ENCODE data around the gene AFAP1L2. TPM values are rescaled to one million over a fixed set of nuclear protein-coding genes. Genes with fewer than 3 reads are reported as not detected.

AFAP1L2 gene
- total RNA-seq, 2 donors from 2014 or later: 1.8 to 3.0 TPM

DNA sequence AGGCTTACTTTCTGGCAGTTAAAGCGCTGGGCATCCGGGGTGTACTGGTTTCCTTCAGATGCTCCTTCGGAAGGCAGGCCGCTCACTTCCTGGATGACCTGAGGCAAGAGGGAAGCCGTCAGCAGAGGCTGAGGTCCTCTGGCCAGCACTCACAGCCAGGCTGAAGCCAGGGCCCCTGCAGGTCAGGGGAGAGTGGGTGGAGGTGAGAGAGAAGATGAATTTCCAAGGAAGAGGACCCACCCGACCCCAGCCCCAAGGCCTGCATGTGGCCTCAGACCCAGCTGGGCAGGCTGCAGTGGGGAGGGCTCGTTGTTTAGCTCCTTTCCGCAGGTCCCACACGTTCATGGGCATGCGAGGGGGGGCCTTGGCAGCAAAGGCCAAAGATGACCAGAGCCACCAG lies 94.0 kb downstream of the AFAP1L2 start:
- H3K4me3 Mint-ChIP-seq: no peak overlapping the region
- no peaks in the 10 kb centered on the region for H3K36me3 Mint-ChIP-seq (ENCODE audit: low read depth)
- H3K4me1 Mint-ChIP-seq: no peaks in the 10 kb centered on the region
- ATAC-seq (no peak), DNase-seq (no peak)
- H3K27ac Mint-ChIP-seq: no peak overlapping the region
- H3K27me3 Mint-ChIP-seq: peaks cover 5% of the 10 kb centered on the region
- no peaks in the 10 kb centered on the region for H3K9me3 ChIP-seq (ENCODE audit: control insufficient read depth, low read length, poor library complexity, severe bottlenecking)

GRCh38 chr10:114309364-114309651 lies 95.0 kb downstream of the AFAP1L2 start:
- Mint-ChIP-seq H3K27ac (no peak overlapping the region), H3K36me3 (ENCODE audit: low read depth) (no peaks in the 10 kb centered on the region), H3K27me3 (peaks cover 3% of the 10 kb centered on the region), H3K4me3 (no peak overlapping the region), H3K4me1 (peaks cover 4% of the 10 kb centered on the region)
- ATAC-seq (no peak), DNase-seq (no peak)
- H3K9me3 ChIP-seq (ENCODE audit: control insufficient read depth, low read length, poor library complexity, severe bottlenecking): no peaks in the 10 kb centered on the region

DNA sequence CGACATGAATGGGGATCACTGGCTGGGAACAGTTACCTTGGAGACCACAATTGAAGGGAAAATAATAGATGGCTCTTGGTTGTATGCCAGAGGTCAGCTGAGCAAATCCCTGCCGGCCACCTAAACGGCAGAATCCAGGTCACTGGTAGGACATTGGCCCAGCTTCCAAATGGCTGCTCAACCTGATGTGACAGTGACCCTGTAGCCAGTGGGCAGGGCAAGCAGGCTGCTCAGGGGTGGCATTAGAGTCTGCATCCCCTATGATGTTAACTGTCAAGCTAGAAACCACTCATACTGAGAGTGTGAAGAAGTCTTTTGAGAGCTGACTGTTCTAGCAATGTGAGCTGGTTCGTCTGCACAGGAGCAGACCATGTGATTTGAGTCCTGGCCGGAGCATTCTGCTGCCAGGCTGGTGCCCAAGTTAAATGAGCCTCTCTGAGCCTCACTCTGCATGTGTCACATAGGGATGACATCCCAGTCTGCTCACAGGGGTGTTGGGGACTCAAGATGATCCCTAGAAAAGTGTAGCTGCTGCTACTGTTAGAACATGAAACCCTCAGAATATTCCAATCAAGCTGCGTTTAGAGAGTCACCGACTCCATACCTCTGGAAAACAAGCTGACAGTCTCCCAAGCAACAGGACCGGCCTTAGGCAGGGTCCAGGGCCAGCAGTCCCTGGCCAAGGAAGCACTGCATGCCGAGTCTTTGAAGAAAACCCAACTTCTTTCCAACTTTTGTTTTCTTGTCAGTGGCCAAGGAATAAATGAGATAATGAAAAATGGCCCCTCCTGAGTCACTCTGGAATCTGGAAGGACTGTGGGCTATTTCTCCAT lies 95.6 kb downstream of the AFAP1L2 start:
- Mint-ChIP-seq H3K4me1 (peaks cover 10% of the 10 kb centered on the region), H3K27me3 (no peaks in the 10 kb centered on the region), H3K36me3 (ENCODE audit: low read depth) (no peaks in the 10 kb centered on the region), H3K27ac (no peak overlapping the region), H3K4me3 (no peak overlapping the region)
- H3K9me3 ChIP-seq (ENCODE audit: control insufficient read depth, low read length, poor library complexity, severe bottlenecking): no peaks in the 10 kb centered on the region
- DNase-seq (no peak), ATAC-seq (no peak)

DNA sequence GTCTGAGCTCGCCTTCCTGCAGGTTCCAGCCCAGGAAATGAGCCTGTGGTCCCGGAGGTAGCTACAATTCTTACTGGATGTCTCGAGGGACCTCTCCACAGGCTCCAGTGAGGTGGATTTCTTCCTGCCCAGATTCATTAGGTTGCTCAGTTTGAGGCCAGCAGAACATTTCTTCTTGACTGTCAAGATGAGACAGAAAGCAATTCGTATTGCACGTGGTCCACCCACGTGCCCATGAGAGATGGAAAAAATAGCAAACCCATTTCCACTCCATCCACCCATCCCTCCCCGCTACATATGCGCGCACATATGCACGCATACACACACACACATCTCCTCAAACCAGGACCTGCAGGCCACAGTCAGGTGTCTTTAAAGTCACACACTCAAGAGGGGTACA lies 96.6 kb downstream of the AFAP1L2 start:
- H3K36me3 Mint-ChIP-seq (ENCODE audit: low read depth): no peaks in the 10 kb centered on the region
- H3K4me1 Mint-ChIP-seq: peaks cover 12% of the 10 kb centered on the region
- H3K4me3 Mint-ChIP-seq: no peak overlapping the region
- no peak overlapping the region for H3K27ac Mint-ChIP-seq
- no peaks in the 10 kb centered on the region for H3K9me3 ChIP-seq (ENCODE audit: control insufficient read depth, low read length, poor library complexity, severe bottlenecking)
- H3K27me3 Mint-ChIP-seq: no peaks in the 10 kb centered on the region
- DNase-seq (no peak), ATAC-seq (no peak)

- ATAC-seq: no peak
- no peak for DNase-seq
- peaks cover 15% of the 10 kb centered on the region for H3K4me1 Mint-ChIP-seq
- H3K27me3 Mint-ChIP-seq: no peaks in the 10 kb centered on the region
- no peaks in the 10 kb centered on the region for H3K9me3 ChIP-seq (ENCODE audit: control insufficient read depth, low read length, poor library complexity, severe bottlenecking)
- H3K4me3 Mint-ChIP-seq: peak overlapping the region; percentile 21
- no peak overlapping the region for H3K27ac Mint-ChIP-seq
- H3K36me3 Mint-ChIP-seq (ENCODE audit: low read depth): no peaks in the 10 kb centered on the region
Measured at GRCh38 chr10:114306116-114306973, 98.0 kb downstream of the AFAP1L2 start.

GRCh38 chr10:114305521-114305925 lies 98.8 kb downstream of the AFAP1L2 start:
- Mint-ChIP-seq H3K27me3 (no peaks in the 10 kb centered on the region), H3K4me1 (peaks cover 15% of the 10 kb centered on the region), H3K36me3 (ENCODE audit: low read depth) (no peaks in the 10 kb centered on the region), H3K27ac (no peak overlapping the region), H3K4me3 (peak overlapping the region; percentile 92)
- no peaks in the 10 kb centered on the region for H3K9me3 ChIP-seq (ENCODE audit: control insufficient read depth, low read length, poor library complexity, severe bottlenecking)
- no peak for ATAC-seq
- DNase-seq: no peak

DNA sequence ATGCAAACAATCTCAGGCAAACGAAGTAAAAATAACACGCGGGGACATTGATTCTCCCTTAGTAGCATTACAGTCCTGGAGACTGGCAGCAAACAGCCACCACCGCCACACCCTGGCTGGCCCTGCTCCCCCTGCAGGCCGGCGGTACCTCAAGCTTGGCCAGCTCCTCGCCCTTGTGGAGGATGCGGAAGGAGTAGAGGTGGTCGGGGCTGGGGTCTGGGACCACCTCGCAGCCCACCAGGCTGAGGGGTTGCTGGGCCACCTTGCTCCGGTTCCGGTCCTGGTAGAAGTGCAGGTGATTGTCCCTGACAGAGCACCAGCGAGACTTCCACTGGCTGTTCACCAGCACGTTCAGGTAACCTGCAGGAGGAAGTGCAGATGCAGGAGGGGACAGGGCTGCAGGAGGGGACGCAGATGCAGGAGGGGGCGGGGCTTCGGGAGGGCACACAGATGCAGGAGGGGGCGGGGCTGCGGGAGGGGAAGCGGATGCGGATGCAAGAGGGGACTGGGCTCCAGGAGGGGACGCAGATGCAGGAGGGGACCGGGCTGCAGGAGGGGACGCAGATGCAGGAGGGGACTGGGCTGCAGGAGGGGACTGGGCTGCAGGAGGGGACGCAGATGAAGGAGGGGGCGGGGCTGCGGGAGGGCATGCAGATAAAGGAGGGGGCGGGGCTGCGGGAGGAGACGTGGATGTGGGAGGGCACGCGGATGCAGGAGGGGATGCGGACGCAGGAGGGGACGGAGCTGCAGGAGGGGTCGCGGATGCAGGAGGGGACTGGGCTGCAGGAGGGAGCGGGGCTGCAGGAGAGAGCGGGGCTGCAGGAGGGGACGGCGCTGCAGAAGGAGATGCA lies 99.5 kb downstream of the AFAP1L2 start:
- Mint-ChIP-seq H3K27ac (peak overlapping the region; percentile 80), H3K4me3 (peak overlapping the region; percentile 92), H3K36me3 (ENCODE audit: low read depth) (no peaks in the 10 kb centered on the region), H3K4me1 (peaks cover 15% of the 10 kb centered on the region), H3K27me3 (no peaks in the 10 kb centered on the region)
- H3K9me3 ChIP-seq (ENCODE audit: control insufficient read depth, low read length, poor library complexity, severe bottlenecking): no peaks in the 10 kb centered on the region
- ATAC-seq (peak; percentile 80), DNase-seq (peak; percentile 30 to 53 (median 42))

- peaks cover 15% of the 10 kb centered on the region for H3K4me1 Mint-ChIP-seq
- H3K4me3 Mint-ChIP-seq: peak overlapping the region; percentile 92
- peak; percentile 19 to 29 (median 25) for DNase-seq
- no peaks in the 10 kb centered on the region for H3K9me3 ChIP-seq (ENCODE audit: control insufficient read depth, low read length, poor library complexity, severe bottlenecking)
- H3K27me3 Mint-ChIP-seq: no peaks in the 10 kb centered on the region
- ATAC-seq: peak; percentile 55
- H3K36me3 Mint-ChIP-seq (ENCODE audit: low read depth): peaks cover under 1% of the 10 kb centered on the region
- peak overlapping the region; percentile 80 for H3K27ac Mint-ChIP-seq
Measured at GRCh38 chr10:114304017-114304570, 100.2 kb downstream of the AFAP1L2 start.

DNA sequence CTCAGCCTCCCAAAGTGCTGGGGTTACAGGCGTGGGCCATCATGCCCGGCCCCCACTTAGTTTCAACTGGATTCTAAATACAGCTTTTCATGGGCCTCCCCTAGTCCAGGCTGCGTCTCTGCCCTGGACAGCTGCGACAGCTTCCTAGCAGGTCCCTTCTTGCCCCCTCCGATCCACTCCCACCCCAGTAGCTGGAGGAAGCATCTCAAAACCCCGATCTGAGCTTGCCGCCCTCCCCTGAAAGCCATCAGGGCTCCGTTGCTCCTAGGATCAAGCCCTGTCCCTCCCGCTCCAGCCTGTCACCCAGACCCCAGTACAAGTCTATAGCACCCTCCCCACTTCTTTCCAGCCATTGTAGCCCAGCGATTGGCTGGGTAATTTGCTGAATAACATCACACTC lies 100.7 kb downstream of the AFAP1L2 start:
- ATAC-seq (peak; percentile 2), DNase-seq (no peak)
- Mint-ChIP-seq H3K27ac (peak overlapping the region; percentile 80), H3K4me1 (peaks cover 15% of the 10 kb centered on the region), H3K36me3 (ENCODE audit: low read depth) (peaks cover 3% of the 10 kb centered on the region), H3K27me3 (no peaks in the 10 kb centered on the region), H3K4me3 (peak overlapping the region; percentile 92)
- no peaks in the 10 kb centered on the region for H3K9me3 ChIP-seq (ENCODE audit: control insufficient read depth, low read length, poor library complexity, severe bottlenecking)

- H3K4me3 Mint-ChIP-seq: no peak overlapping the region
- ATAC-seq (no peak), DNase-seq (no peak)
- no peaks in the 10 kb centered on the region for H3K9me3 ChIP-seq (ENCODE audit: control insufficient read depth, low read length, poor library complexity, severe bottlenecking)
- no peaks in the 10 kb centered on the region for H3K27me3 Mint-ChIP-seq
- peaks cover 4% of the 10 kb centered on the region for H3K36me3 Mint-ChIP-seq (ENCODE audit: low read depth)
- H3K27ac Mint-ChIP-seq: no peak overlapping the region
- peaks cover 15% of the 10 kb centered on the region for H3K4me1 Mint-ChIP-seq
Measured at GRCh38 chr10:114301951-114302710, 102.2 kb downstream of the AFAP1L2 start.

DNA sequence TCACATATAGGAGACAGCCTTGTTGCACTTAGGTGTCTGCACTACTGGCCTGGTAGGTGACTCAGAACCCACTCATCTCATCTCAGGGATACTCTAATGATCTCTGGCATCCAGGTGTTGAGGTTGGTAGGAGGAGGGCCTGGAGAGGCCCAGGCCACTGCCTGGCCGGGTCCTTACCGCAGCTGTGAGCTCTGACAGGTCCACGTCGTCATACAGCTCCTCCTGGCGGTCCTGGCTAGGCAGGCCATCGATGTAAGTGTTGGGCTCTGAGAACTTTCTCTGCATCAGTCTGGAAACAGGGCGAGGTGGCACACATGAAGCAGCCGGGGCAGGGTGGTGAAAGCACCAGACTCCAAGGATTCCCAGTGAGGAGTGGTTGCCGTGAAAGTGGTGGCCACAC lies 103.1 kb downstream of the AFAP1L2 start:
- Mint-ChIP-seq H3K36me3 (ENCODE audit: low read depth) (peaks cover 4% of the 10 kb centered on the region), H3K4me3 (no peak overlapping the region), H3K27me3 (no peaks in the 10 kb centered on the region), H3K27ac (no peak overlapping the region), H3K4me1 (peaks cover 15% of the 10 kb centered on the region)
- ATAC-seq (no peak), DNase-seq (no peak)
- no peaks in the 10 kb centered on the region for H3K9me3 ChIP-seq (ENCODE audit: control insufficient read depth, low read length, poor library complexity, severe bottlenecking)

- no peak overlapping the region for H3K4me3 Mint-ChIP-seq
- H3K9me3 ChIP-seq (ENCODE audit: control insufficient read depth, low read length, poor library complexity, severe bottlenecking): no peaks in the 10 kb centered on the region
- DNase-seq (no peak), ATAC-seq (no peak)
- H3K27ac Mint-ChIP-seq: no peak overlapping the region
- no peaks in the 10 kb centered on the region for H3K27me3 Mint-ChIP-seq
- peaks cover 15% of the 10 kb centered on the region for H3K4me1 Mint-ChIP-seq
- H3K36me3 Mint-ChIP-seq (ENCODE audit: low read depth): peaks cover 4% of the 10 kb centered on the region
Measured at GRCh38 chr10:114300036-114300645, 104.2 kb downstream of the AFAP1L2 start.

Data from T-helper 17 cell (primary cell).